RWPE2 (cell line): ENCODE data around the gene SBNO1.
"Not testable (repeated sequence)": the region's sequence is repeated elsewhere in the genome, so short reads cannot be mapped to it uniquely, and the experiment has no call there.

Experiments used
- ATAC-seq: fragments of 200-7000 bp; cut with Tn5 transposase; 3 replicates; pipeline ENCODE4 v1.9.1; 2021; ENCODE audit warnings: low read depth
- DNase-seq: peaks from one replicate; pipeline ENCODE4 v3.0.0-alpha.2; 2020; ENCODE audit warnings: low spot score
- H3K27ac ChIP-seq: fragments of 450-650 bp; 2 replicates; pipeline ENCODE4 v1.5.1; 2017; ENCODE audit warnings: mild to moderate bottlenecking; ENCODE audit not compliant: poor library complexity, severe bottlenecking
- H3K27me3 ChIP-seq: fragments of 250-450 bp; sonication (Bioruptor Pico); 2 replicates; pipeline ENCODE4 v1.5.1; 2021; ENCODE audit warnings: mild to moderate bottlenecking, moderate library complexity; ENCODE audit not compliant: insufficient read depth, poor library complexity, severe bottlenecking
- H3K36me3 ChIP-seq: fragments of 250-450 bp; sonication (Bioruptor Pico); 2 replicates; pipeline ENCODE4 v1.5.1; 2020; ENCODE audit warnings: low read depth, mild to moderate bottlenecking, moderate library complexity
- H3K4me1 ChIP-seq: fragments of 250-450 bp; sonication (Bioruptor Pico); 2 replicates; pipeline ENCODE4 v1.5.1; 2021; ENCODE audit warnings: mild to moderate bottlenecking, moderate library complexity; ENCODE audit not compliant: insufficient read depth, poor library complexity, severe bottlenecking
- H3K4me3 ChIP-seq: fragments of 250-450 bp; sonication (Bioruptor Pico); 2 replicates; pipeline ENCODE4 v1.5.1; 2021; ENCODE audit warnings: mild to moderate bottlenecking, moderate library complexity; ENCODE audit not compliant: severe bottlenecking
- H3K9me3 ChIP-seq: fragments of 250-450 bp; sonication (Bioruptor Pico); 2 replicates; pipeline ENCODE4 v1.5.1; 2021; ENCODE audit warnings: mild to moderate bottlenecking, moderate library complexity; ENCODE audit not compliant: severe bottlenecking
- CTCF ChIP-seq: fragments of 450-650 bp; IDR thresholded peaks from one replicate; pipeline ENCODE4 v1.5.1; 2017; ENCODE audit warnings: mild to moderate bottlenecking, moderate library complexity; ENCODE audit not compliant: poor library complexity, severe bottlenecking

Gene SBNO1

GRCh38 chr12:123251403-123252076 lies 113.1 kb downstream of the SBNO1 start:
- peak overlapping the region; percentile 89 for H3K27ac ChIP-seq
- no peak; the same call in 2 of the 3 replicates for ATAC-seq
- DNase-seq, result no peak
- H3K9me3 ChIP-seq, result peaks cover 6% of the 10 kb centered on the region
- peaks cover 43% of the 10 kb centered on the region for H3K36me3 ChIP-seq
- TF ChIP-seq CTCF, result no peak
- no peaks in the 10 kb centered on the region for H3K27me3 ChIP-seq
- H3K4me1 ChIP-seq, result peaks cover 15% of the 10 kb centered on the region
- H3K4me3 ChIP-seq, result no peak overlapping the region

DNA sequence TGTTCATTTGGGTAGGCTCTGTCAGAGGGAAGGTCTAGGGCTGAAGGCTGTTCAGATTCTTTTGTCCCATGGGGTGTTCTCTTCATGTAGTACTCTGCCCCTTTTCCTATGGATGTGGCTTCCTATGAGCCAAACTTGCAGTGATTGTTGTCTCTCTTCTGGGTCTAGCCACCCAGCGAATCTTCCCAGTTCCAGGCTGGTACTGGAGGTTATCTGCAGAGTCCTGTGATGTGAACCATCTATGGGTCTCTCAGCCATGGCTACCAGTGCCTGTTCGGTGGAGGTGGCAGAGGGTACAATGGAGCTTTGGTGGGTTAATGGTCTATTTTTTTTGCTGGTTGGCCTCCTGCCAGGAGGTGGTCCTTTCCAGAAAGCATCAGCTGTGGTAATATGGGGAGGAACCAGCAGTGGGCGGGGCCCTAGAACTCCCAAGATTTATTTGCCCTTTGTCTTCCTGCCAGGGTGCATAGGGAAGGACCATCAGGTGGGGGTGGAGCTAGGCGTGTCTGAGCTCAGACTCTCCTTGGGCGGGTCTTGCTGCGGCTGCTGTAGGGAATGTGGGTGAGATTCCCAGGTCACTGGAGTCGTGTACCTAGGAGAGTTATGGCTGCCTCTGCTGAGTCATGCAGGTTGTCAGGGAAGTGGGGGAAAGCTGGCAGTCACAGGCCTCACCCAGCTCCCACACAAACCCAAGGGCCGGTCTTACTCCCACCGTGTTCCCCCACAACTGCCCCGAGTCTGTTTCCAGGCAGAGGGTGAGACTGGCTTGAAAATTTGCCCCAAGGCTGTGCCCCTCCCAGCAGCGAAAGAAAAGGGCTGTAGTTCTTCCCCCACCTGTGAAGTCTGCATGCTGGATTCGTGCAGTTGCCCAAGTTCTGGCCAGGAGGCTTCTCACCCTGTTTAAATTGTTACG lies 113.9 kb downstream of the SBNO1 start:
- DNase-seq, result peak; percentile 95

DNA sequence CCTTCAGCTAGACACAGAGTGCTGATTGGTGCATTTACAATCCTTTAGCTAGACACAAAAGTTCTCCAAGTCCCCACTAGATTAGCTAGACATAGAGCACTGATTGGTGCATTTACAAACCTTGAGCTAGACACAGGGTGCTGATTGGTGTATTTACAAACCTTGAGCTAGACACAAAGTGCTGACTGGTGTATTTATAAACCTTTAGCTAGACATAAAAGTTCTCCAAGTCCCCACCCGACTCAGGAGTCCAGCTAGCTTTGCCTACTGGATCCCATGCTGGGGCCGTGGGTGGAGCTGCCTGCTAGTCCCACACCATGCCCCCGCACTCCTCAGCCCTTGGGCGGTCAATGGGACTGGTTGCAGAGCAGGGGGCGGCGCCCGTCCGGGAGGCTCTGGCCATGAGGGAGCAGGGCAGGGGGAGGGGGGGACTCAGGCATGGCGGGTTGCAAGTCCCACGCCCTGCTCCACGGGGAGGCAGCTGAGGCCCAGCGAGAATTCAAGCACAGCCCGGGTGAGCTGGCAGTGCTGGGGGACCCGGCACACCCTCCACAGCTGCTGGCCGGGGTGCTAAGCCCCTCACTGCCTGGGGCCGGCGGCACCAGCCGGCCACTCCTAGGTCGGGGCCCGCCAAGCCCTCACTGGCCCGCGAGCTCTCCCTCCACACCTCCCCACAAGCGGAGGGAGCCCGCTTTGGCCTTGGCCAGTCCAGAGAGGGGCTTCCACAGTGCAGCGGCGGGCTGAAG lies 115.5 kb downstream of the SBNO1 start:
- peak overlapping the region; percentile 89 for H3K27ac ChIP-seq
- H3K27me3 ChIP-seq, DNase-seq, H3K9me3 ChIP-seq, H3K4me3 ChIP-seq, ATAC-seq: not testable (repeated sequence)
- peaks cover 32% of the 10 kb centered on the region for H3K36me3 ChIP-seq
- peaks cover 15% of the 10 kb centered on the region for H3K4me1 ChIP-seq

More for the DNA sequence above, 113.9 kb downstream of the SBNO1 start:
- Histone ChIP-seq H3K27me3 (no peaks in the 10 kb centered on the region), H3K27ac (peak overlapping the region; percentile 89), H3K4me1 (peaks cover 15% of the 10 kb centered on the region), H3K9me3 (peaks cover 6% of the 10 kb centered on the region), H3K36me3 (peaks cover 38% of the 10 kb centered on the region), H3K4me3 (no peak overlapping the region)
- TF ChIP-seq CTCF, result no peak
- peak; percentile 82 for ATAC-seq

DNA sequence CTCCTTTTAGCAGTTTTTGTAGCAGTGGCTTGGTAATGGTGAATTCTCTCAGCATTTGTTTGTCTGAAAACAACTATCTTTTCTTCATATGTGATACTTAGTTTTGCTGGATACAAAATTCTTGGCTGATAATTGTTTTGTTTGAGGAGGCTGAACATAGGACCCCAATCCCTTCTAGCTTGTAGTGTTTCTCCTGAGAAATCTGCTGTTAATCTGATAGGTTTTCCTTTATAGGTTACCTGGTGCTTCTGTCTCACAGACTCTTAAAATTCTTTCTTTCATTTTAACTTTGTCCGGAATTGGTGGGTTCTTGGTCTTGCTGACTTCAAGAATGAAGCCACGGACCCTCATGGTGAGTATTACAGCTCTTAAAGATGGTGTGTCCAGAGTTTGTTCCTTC lies 116.5 kb downstream of the SBNO1 start:
- Histone ChIP-seq H3K36me3 (peaks cover 25% of the 10 kb centered on the region), H3K4me1 (peaks cover 15% of the 10 kb centered on the region)
- DNase-seq, H3K9me3 ChIP-seq, H3K27me3 ChIP-seq, H3K27ac ChIP-seq, H3K4me3 ChIP-seq, ATAC-seq: not testable (repeated sequence)

GRCh38 chr12:123245678-123246077 lies 119.0 kb downstream of the SBNO1 start:
- DNase-seq (no peak), ATAC-seq (no peak)
- no peak overlapping the region for H3K4me3 ChIP-seq
- peaks cover 6% of the 10 kb centered on the region for H3K9me3 ChIP-seq
- H3K27ac ChIP-seq, result no peak overlapping the region
- H3K4me1 ChIP-seq, result peaks cover 6% of the 10 kb centered on the region
- no peak for TF ChIP-seq CTCF
- H3K27me3 ChIP-seq, result no peaks in the 10 kb centered on the region
- H3K36me3 ChIP-seq, result peaks cover 32% of the 10 kb centered on the region
